ENCODE data around the gene HOXC10.

Gene HOXC10

DNA sequence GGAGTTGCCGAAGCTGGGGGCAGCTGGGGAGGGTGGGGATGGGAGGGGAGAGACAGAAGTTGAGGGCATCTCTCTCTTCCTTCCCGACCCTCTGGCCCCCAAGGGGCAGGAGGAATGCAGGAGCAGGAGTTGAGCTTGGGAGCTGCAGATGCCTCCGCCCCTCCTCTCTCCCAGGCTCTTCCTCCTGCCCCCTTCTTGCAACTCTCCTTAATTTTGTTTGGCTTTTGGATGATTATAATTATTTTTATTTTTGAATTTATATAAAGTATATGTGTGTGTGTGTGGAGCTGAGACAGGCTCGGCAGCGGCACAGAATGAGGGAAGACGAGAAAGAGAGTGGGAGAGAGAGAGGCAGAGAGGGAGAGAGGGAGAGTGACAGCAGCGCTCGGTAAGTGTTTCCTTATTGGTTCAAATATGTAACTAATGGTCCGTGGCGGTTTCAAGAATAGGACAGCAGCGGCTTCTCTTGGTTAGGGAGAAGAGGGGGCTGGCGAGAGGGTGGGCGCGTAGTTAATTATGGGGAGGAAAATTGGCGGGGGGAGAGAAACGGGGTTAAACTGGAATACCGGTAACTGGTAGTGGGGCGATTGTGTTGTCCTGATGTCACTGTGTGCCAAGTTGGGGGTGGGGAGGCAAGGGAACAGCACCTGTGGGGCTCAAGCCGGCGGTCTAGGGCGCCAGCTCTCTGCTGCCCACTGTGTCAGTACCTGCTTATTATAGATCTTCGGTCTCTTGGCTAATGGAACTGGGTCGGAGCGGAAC, 32.3 kb downstream of the HOXC10 start:
- DNase-seq = peak; percentile 86

DNA sequence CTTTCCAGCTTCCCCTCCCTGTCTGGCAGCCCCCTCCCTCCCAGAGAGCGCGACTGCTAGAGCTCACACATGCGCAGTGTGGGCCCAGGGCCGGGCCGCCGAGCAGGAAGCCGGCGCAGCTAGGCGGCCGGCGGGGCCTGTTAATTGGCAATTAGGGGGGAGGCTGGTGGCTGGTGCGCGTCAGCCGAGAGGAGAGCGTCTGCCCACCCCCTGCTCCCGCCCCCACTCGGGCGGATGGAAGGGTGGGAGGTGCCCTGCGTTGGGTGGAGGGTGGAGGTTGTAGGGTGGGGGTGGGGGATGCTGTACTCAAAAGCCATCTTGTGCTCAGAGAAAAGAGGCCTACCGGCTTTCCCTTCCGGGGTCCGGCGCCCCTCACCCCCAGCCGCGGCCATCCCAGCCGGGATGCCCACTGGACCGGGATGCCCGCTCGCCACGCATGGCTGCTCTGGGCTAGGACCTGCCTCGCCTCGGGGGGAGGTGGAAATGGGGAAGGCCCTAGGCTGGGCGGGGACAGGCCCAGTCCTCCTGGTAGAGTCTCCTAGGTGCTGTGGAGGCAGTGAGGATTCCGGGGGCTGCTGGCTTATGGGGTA, 33.0 kb downstream of the HOXC10 start:
- DNase-seq = peak; percentile 95

DNA sequence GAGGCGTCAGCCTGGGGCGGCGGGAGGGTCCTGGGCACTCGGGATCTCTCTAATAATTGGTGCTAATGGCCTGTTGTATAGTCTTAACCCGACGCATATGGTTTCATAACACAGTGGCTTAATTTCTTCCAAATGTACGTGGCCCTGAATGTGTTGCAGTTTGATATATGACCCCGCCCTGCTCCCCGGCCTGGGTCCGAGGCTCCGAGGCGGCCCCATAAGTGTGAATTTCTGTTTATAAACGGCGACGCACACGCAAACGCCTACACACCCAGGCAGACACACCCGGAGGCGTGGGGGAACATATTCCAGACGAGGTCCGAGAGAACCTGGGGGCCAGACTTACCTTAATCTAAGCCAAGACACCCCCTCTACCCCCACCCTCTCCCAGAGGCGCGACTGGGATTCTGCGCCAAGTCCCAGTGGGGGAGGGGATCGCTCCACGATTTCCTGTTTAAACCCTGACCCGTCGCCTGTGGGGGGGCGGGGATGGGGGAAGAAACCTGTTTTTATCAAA, 33.6 kb downstream of the HOXC10 start:
- no peak for DNase-seq

DNA sequence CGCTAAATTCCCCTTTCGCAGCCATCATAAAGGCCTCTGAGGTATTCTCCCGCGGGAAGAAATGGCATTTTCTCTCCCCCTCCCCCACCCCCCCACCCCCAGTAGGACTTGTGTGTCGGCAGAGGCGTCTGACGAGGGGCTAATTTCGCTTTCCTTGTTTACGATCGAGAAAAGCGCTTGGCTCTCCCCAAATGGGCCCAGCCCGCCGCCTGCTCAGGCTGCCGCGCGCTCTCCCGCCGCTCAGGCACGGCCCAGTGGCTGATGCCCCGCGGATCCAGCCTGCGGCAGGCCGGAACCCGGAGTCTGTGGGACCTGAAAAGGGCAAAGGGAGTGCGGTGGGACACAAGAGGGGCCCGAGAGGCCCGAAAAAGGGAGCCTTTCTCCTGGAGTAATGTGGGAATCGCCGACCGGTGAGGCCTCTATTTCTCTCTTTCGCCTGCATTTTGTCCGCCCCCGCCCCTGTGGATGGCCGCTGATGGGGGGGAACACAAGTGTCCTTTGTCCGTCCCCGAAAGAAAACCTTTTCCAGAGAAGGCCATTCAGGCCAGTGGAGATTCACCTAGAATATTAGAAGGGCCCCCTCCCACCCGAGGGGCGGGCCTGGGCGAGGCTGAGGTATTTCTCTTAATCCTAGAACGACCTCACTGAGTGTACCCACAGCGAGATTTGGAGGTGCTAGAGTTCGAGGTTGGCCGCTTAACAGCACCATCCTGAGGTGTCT, 34.3 kb downstream of the HOXC10 start:
- no peak for DNase-seq

DNA sequence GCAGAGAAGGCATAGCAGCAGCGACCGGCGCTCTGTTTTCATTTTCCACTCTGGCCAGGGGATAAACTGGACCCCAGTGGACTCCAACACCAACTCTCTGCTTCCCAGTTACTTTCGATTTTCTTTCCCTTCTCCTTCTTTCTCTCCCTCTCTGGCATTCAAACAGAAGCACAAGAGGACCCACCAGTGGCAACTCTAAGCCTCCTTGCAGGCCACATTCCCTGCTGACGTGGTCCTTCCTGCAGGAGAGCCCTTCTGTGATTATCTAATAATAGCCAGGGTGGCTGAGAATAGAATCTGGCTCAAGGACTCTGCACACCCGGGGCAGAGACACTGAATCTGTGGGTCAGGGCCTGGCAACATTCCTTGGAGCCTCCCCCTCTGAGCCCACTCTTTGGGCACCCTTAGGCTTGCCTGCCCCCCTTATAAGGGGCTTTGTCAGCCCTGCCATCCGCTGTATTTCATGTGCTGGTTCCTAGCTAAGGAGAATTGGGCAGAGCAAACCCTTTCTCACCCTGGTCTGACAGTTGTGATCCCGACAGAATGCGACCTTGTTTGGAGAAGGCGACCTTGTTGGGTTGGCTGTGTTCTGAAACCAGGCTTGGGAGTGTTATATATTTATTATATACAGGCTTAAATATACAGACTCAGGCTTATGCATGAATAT, 35.1 kb downstream of the HOXC10 start:
- DNase-seq = no peak

DNA sequence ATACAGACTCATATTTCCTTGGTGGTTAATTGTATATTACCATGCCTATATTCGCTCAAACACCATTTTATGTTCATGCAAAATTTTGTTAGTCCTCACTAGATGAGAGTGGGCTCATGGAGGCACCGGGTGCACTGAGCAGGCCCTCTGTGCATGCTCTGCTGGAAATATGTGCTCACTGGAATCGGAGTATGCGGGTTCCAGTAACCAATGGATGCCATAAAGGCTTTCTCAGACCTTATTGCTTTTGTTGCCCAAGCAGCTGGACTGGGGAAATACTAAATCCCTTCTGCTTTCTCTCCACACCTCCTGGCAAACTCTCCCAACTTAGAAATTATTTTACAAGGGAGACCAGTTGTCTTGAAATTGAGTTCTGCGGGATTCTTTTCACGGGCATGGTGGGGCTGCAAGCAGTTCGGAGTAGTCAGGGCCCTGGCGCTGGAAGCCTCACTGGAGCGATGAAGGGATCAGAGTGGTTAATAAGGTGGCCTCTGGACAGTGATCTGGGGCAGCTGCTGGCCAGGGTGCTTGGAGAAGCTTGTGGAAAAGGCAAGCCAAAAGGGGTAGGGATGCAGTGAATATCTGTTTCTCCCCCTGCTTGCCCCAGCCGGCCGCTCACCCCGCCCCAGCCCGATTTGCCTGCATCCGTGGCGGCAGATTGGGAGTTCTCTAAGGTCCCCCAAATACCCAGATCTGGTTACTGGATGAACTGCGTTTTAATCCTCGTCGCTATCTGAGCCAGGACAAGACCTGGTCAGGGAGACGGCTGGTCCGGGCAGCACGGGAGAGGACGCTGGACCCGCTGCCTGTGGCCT, 35.9 kb downstream of the HOXC10 start:
- DNase-seq = no peak

DNA sequence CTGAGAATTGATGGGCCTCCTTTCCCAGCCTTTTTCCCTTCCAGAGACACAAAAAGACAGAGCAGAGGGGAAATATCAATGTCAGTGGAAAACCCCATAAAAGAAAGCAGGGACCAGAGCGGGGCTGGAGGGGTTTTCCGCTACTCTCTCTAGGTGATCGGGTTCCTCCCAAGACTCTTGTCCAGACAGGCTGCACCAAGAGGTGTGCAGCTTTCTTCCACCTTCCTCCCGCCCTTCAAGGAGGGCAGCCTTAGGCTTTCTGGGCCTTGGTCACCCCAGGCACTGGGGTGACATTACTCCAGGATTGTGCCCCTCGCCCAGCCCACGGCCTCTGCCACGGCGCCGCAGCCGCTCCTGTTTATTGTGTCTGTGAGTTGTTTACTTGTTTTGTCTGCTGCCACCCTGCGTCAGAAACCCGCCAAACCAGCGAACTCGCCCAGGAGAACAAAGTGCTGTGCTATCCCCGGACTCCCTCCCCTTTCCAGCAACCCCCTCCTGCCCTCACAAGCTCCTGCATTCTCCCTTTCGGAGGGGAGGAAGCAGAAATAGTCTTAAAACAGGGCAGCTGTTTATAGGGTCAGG, 36.6 kb downstream of the HOXC10 start:
- DNase-seq = no peak

DNA sequence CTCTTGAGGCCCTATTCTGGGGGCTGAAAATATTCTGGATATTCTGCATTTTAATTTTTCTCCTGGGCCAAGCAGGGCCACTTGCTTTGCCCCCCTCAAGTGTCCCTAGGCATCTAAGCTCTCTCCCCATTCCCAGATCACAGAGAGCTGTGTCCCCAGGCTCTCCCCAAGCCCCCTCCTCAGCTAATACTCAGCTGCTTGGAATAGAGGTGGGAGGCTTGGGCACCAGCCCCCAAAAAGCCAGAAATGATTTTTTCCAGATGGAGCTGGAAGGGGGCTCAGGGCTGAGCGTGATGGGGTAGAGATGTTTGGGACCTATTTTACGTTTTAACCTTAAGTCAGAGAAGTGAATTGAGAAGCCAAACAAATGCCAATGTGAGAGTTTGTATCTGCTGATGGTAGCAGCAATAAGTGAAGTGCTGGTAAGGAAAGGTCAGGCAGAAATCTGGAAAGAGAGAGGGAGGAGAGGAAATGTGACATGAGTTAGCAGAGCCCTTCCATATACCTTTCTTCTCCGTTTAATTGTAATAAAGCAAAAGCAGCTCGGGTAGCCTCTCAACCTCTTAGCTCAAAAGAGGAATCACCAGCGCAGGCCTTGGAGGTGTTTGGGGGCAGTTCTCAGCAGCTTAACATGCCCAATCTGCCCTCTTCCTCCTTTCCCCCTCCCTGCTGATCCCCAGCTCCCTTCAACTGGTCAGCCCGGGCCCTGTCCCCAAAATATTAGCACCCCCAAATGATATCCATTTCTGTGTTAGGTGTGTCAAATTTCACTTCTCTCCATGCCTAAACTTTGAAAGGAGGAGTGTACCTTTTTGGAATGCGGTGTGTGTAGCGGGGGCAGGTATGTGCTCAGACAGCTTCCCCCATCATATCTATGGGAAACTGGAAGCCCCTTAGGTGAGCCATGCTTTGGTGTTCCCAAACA, 38.3 kb downstream of the HOXC10 start:
- DNase-seq = no peak

DNA sequence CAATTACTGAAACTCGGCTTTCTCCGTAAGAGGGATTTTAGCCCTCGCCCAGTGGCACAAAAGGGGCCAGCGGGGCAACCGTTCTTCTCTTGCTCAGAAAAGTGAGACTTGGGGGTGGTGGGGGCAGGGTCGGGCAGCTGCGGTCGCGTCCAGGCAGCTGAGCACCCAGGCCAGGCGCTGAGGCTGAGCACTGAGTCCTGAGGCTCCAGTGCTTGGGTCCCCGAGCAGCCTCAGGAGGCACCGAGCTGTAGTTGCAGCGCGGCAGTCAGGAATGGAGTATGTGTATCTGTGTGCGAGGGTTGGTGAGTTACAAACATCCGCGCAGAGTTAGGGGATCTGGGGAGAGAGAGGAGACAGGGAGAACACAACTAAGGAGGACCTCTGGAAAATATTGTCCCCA, 39.2 kb downstream of the HOXC10 start:
- no peak for DNase-seq

DNA sequence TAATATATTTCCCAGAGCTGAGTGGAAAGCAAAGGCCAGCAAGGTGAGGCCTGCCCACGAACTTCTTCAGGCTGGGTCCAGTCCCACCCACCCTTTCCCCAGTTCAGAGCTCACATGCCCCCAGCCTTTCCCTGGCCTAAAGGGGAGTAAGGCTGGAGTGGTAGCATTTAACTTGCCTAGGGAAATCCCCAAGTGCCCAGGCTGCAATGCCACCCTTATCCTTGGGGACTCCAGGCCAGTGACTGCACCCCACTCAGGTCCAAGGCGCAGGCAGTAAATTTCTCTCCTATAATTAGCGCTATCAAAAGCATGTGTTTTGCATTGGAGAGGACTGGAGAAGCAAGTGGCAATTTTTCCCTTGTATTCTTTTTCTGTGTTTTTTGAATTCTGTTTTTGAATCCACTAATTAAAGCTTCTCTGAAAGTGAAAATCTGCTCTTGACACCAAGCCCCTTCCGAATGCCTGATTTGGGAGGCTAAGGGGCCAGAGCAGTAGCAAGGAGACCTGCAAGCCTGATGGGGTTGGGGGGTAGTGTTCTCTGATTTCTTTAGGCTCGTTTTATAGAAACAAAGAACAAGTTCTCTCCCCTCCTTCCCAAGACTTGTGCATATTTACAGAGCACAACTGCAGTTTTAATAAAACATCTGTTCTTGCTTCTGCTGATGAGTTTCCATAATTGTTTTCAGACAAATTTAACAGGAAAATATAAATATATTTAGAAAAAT, 39.8 kb downstream of the HOXC10 start:
- DNase-seq = no peak

DNA sequence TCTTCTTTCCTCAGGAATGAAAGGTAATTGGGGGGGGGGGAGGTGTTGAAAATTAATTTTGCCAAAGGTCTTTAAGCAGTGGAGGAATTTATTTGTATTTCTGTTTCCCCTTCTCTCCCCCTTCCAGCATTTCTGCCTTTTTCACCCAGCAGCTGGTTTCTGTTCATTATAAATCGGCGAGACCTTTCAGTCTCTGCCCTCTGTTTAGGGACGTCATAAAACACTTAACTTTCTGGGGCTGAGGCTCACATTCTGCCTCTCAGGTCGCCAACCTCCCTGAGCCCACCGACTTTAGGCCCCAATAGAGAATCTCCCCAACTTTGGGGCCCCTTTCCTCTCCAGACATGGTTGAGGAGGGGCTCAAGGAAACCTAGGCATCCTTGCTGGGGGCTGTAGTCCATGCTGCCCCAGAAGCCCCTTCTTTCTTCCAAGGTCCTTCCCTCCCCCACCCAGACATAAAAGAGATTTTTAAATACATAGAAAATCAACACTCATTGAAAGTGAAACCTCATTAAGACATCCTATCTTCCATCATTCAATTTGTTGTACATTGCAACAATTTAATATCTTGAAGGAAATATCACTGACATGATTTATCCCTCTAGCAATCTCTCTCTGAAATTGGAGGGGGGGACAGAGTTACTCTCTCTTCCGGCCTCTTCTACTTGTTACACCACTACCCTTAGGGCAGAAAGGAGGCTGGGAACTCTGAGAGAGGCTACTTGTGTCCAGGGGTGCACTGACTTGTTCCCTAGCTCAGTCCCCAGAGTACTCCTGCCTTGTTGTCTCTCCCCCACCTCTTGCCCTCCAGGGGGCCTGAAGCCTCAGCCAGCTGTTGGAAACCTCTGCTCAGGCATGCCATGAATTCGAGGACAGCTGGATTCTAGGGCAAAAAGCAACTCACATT, 40.8 kb downstream of the HOXC10 start:
- no peak for DNase-seq

DNA sequence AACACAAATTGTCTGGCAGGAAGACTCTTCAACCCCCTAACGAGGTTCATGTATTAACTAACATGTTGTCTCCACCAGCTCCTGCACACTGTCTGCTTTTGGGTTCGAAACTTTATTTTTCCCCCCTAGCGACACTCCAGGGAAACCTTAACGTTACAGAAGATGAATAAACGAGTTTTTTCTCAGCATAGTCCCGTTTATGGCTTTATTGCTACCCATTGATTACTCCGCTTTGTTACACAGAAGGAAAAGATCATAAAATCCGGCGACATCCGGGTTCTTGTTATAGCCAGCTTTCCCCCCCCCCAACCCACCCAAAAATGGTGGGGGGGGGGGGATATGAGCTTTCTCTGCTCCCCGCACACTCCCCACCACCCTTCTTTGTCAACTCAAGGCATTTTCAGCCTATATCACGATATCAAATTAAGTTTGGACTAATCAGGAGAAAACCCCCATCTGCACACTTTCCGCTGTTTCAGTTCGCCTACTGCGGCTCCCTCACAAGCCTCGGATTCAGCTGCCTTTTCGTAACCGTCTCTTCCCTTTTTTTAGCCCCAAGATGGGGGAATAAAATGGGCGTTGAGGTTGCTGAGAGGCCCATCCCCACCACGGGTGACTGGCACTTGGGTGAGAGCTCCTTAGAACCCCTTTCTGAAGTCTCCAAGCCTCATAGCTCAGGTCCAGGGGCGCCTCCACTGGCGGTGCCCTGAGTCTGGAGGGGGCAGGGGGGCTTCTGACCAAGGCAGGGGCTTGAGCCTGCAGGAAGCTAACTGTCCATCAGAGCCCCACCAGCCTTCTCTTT, 41.9 kb downstream of the HOXC10 start:
- no peak for DNase-seq

DNA sequence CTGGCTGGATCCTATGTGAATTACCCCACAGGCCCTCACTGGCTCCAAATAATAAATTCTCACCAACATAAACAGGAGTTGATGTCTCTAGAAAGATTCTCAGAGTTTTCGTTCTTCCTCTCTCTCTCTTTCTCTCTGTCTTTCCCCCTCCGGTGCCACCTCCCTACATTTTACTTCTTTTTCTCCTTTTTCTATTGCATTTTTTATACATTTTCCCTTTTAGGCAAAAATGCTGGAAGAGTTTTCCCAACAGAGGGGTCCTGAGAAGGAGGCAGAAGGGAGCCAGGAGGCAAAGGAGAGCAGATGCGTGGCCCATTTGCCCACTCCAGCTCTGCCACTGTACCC, 42.5 kb downstream of the HOXC10 start:
- no peak for DNase-seq

DNA sequence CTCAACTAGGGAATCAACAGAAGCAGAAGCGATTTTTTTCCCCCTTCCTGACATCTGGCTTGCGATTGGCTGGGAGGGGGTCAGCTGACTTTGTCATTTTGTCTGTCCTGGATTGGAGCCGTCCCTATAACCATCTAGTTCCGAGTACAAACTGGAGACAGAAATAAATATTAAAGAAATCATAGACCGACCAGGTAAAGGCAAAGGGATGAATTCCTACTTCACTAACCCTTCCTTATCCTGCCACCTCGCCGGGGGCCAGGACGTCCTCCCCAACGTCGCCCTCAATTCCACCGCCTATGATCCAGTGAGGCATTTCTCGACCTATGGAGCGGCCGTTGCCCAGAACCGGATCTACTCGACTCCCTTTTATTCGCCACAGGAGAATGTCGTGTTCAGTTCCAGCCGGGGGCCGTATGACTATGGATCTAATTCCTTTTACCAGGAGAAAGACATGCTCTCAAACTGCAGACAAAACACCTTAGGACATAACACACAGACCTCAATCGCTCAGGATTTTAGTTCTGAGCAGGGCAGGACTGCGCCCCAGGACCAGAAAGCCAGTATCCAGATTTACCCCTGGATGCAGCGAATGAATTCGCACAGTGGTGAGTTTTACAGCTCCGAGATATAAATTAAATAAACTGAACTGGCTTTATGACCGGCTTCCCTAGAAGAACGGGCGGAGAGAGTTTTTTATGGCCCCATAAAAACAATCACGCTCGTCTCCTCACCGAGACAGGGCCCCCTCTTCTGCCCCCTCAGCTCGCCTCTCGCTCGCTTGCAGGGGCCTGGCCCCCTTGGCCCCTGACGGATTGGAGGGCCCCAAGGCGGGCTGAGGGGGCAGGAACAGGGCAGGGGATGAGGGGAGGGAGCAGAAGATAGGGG, 43.6 kb downstream of the HOXC10 start, which contains the start of gene HOXC6:
Gene HOXC6 (plus strand): TSS at position 127 of the 888 bp plus-strand sequence. CDS start 82 bp downstream, at position 209.
- DNase-seq = peak; percentile 24

DNA sequence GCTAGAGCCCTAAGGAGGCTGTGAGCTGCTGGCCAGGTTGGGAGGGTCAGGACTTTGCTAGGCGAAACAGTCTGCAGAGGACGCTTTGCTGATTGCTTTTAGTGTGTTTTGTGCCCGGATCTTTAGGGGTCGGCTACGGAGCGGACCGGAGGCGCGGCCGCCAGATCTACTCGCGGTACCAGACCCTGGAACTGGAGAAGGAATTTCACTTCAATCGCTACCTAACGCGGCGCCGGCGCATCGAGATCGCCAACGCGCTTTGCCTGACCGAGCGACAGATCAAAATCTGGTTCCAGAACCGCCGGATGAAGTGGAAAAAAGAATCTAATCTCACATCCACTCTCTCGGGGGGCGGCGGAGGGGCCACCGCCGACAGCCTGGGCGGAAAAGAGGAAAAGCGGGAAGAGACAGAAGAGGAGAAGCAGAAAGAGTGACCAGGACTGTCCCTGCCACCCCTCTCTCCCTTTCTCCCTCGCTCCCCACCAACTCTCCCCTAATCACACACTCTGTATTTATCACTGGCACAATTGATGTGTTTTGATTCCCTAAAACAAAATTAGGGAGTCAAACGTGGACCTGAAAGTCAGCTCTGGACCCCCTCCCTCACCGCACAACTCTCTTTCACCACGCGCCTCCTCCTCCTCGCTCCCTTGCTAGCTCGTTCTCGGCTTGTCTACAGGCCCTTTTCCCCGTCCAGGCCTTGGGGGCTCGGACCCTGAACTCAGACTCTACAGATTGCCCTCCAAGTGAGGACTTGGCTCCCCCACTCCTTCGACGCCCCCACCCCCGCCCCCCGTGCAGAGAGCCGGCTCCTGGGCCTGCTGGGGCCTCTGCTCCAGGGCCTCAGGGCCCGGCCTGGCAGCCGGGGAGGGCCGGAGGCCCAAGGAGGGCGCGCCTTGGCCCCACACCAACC, 44.8 kb downstream of the HOXC10 start:
- no peak for DNase-seq

DNA sequence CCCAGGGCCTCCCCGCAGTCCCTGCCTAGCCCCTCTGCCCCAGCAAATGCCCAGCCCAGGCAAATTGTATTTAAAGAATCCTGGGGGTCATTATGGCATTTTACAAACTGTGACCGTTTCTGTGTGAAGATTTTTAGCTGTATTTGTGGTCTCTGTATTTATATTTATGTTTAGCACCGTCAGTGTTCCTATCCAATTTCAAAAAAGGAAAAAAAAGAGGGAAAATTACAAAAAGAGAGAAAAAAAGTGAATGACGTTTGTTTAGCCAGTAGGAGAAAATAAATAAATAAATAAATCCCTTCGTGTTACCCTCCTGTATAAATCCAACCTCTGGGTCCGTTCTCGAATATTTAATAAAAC, 45.5 kb downstream of the HOXC10 start:
- no peak for DNase-seq

Data from NCI-H2171 treated with DMSO at 0.1 percent for 48 hours (cell line).